ENCODE data around the gene NTF3.

The NTF3 gene

DNA sequence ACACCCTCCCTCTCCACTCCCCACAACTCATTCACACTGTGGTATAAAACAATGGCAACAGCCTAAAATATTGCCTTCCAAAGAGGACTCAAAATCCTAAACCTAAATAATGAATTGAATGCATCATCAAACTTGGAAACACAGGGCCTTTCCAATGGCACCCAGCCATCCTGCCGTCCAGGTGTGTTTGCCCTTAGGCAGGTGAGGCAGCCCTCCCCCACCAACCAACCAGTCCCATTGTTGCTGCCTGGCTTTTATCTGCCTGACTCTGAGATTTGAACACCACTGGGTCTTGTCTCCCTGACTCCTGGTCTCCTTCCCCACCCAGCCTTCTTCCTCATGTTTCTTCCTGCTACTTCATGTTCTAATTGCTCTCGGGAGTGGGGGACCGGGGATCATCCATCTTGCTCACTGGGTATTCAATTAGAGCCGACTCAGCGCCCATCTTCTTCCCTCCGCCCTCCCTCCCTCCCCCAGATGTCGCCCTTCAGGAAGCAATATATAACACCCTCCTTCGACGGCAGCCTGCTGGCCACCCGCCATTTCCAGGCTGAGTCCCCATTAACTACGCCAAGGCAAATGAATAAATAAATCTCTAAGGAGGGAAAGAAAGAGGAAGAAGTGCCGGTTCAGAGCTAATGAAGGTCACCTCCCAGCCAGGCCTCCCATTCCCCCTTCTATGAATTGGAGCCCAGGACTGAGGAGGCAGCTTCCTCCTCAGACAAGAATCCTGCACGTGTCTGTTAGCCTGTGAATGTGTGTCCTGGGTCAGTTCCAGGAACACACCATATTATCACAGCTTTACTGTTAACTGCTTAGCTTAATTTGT is 36.3 kb upstream of the NTF3 start:
- DNase-seq (ENCODE audit: low spot score): no peak
- in situ Hi-C loops (cut with MboI; ENCODE audit: low pct_unique_long_range_greater_than_20kb, low sequenced_read_pairs, unreplicated experiment): no loop called here

GRCh38 chr12:5396541-5396940 is 35.4 kb upstream of the NTF3 start:
- DNase-seq (ENCODE audit: low spot score): no peak
- in situ Hi-C loops (cut with MboI; ENCODE audit: low pct_unique_long_range_greater_than_20kb, low sequenced_read_pairs, unreplicated experiment): no loop called here
- TF ChIP-seq, protein P1, sequence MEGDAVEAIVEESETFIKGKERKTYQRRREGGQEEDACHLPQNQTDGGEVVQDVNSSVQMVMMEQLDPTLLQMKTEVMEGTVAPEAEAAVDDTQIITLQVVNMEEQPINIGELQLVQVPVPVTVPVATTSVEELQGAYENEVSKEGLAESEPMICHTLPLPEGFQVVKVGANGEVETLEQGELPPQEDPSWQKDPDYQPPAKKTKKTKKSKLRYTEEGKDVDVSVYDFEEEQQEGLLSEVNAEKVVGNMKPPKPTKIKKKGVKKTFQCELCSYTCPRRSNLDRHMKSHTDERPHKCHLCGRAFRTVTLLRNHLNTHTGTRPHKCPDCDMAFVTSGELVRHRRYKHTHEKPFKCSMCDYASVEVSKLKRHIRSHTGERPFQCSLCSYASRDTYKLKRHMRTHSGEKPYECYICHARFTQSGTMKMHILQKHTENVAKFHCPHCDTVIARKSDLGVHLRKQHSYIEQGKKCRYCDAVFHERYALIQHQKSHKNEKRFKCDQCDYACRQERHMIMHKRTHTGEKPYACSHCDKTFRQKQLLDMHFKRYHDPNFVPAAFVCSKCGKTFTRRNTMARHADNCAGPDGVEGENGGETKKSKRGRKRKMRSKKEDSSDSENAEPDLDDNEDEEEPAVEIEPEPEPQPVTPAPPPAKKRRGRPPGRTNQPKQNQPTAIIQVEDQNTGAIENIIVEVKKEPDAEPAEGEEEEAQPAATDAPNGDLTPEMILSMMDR (IDR thresholded peaks at IDR 0.05; ENCODE audit: extremely low read depth, insufficient read depth, missing control alignments): no peak

More for the DNA sequence above, 36.3 kb upstream of the NTF3 start:
- TF ChIP-seq, protein P1 (IDR thresholded peaks at IDR 0.05; ENCODE audit: extremely low read depth, insufficient read depth, missing control alignments): no peak

DNA sequence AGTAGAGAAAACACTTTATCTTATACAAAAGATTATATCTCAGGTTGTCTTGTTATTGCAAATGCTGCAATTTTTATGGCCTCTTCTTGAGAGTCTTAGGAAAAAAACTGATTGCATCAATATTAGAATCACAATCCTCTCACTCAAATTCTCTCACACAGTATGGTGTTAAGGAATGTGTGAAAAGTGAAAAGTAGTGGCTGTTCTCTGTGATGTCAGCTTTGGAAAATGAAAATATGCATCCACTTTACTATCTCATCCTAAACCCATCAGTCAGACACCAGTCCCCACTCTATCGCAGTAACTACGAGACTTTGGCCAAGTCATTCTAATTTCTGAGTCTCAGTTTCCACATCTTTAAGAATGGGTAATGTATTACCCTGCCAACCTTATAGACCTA is 32.6 kb upstream of the NTF3 start:
- DNase-seq (ENCODE audit: low spot score): no peak
- TF ChIP-seq, protein P1 (IDR thresholded peaks at IDR 0.05; ENCODE audit: extremely low read depth, insufficient read depth, missing control alignments): no peak
- in situ Hi-C loops (cut with MboI; ENCODE audit: low pct_unique_long_range_greater_than_20kb, low sequenced_read_pairs, unreplicated experiment): no loop called here

DNA sequence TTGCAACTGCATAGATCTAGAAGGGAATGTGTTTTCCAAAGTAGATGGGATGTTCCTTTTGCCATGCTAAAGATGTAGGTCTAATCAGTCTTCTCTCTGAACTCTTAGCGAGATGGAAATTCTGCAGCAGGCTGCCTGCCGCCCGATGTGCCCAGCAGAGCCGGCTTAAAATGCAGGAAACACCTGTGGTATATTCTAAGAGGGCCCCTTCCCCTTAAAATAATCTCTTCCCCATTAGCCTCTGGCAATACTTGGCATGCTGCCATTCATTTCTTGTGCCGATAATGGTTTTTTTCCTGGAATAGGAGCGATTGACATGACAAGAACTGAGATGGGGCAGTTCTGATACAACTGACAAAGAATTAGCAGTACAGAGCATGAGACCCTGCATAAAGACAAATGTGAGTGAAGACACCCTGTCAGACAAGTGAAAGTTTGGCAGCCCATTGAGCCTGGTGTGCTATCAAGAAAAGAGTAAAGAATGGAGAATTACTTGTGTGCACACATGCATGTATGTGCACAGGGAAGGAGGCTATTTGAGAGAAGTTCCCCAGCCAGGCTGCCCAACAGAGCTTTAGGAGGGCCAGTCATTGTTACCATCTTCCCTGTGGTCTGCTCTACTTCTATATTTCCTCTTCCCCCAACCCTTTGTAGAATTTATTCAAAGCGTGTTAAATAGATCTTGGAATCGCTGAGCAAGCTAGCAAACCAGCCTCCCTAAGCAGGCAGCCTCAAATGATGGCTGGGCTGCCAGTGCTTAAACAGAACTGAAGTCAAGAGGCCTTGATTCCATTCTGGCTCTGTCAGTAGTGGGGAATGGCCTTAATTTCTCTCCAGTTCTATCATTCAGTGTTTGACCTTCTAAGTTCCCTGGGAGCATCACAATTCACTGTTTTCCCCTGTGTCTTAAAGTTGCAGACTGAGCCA is 29.6 kb upstream of the NTF3 start:
- DNase-seq (ENCODE audit: low spot score): no peak
- TF ChIP-seq, protein P1 (IDR thresholded peaks at IDR 0.05; ENCODE audit: extremely low read depth, insufficient read depth, missing control alignments): no peak
- in situ Hi-C loops (cut with MboI; ENCODE audit: low pct_unique_long_range_greater_than_20kb, low sequenced_read_pairs, unreplicated experiment): no loop called here

DNA sequence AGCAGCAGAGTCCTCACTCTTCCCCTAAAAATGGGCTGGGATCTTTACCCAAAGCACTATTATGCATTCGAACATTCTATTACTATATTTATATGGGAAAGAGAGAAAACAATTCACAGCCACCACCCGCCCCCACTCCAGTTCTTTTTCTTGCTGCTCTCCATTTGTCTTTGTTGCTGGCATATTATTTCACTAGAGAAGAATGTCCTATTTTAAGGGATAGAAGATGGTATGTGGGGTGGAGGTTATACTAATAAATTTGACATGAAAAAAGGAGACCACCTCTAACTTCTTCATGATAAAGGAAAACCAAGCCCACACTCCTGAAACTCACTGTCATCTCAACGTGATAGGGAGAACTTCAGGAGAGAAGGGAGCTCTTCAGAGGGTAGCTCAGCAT is 28.5 kb upstream of the NTF3 start:
- in situ Hi-C loops (cut with MboI; ENCODE audit: low pct_unique_long_range_greater_than_20kb, low sequenced_read_pairs, unreplicated experiment): no loop called here

More for the DNA sequence above, 28.5 kb upstream of the NTF3 start:
- TF ChIP-seq, protein P1 (IDR thresholded peaks at IDR 0.05; ENCODE audit: extremely low read depth, insufficient read depth, missing control alignments): no peak
- DNase-seq (ENCODE audit: low spot score): no peak
